Fibroblast of mammary gland (primary cell): Measurements from ENCODE around the gene HPCAL1.
A peak's percentile ranks its signal among the peaks of the same experiment; 100 is the strongest.

ENCODE experiments used
- DNase-seq: peaks from one replicate; pipeline ENCODE4 v3.0.0-alpha.2; 2010; ENCODE audit warnings: low read depth
- H3K4me3 ChIP-seq: 2 replicates; pipeline ENCODE4 v1.5.1; 2011; ENCODE audit warnings: low read depth, mild to moderate bottlenecking, low read length, moderate library complexity; ENCODE audit not compliant: control insufficient read depth
- CTCF ChIP-seq: conservative IDR thresholded peaks from 2 replicates; pipeline ENCODE4 v1.5.1; 2011; ENCODE audit warnings: low read depth, low read length, inconsistent platforms; ENCODE audit not compliant: control insufficient read depth, insufficient read depth

HPCAL1 gene

DNA sequence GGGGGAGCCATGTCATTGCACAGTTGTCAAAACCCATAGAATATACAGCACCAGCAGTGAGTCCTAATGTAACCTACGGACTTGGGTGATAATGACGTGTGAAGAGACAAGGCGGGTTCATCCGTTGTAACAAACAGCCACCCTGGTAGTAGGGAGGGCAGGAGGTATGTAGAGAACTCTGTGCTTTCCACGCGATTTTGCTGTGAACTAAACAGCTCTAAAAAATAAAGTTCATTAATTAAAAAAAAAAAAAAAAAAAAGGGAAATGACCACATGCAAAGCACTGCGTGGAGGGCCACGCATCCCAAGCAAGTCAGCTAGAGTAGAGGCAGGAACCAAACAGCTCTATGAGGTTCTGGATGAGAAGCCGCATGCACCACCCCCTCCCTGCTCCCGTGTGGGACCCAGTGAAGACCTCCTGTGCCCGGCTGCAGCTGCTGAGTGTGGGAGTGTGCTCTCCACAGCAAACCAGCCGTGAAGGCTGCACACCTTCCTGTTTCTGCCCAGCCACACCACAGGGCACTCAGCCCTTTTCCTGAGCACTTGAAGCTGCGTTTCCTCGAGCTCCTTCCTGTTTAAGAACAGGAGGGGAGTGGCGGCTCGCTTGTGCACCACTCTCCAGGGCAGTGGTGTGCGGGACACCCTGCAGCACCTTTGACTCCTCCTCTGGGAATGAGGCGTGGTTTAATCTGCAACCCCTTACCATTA, 79.8 kb downstream of the HPCAL1 start:
- no peak overlapping the region for H3K4me3 ChIP-seq
- no peak for TF ChIP-seq CTCF
- no peak for DNase-seq

GRCh38 chr2:10383960-10384734, 81.4 kb downstream of the HPCAL1 start:
- no peak for DNase-seq
- TF ChIP-seq CTCF: no peak
- no peak overlapping the region for H3K4me3 ChIP-seq

- no peak for TF ChIP-seq CTCF
- H3K4me3 ChIP-seq: no peak overlapping the region
- DNase-seq: no peak
Measured at GRCh38 chr2:10385501-10385900, 82.8 kb downstream of the HPCAL1 start.

- peak; percentile 67 for DNase-seq
- H3K4me3 ChIP-seq: no peak overlapping the region
- TF ChIP-seq CTCF: no peak
Measured at GRCh38 chr2:10385933-10386773, 83.4 kb downstream of the HPCAL1 start.

DNA sequence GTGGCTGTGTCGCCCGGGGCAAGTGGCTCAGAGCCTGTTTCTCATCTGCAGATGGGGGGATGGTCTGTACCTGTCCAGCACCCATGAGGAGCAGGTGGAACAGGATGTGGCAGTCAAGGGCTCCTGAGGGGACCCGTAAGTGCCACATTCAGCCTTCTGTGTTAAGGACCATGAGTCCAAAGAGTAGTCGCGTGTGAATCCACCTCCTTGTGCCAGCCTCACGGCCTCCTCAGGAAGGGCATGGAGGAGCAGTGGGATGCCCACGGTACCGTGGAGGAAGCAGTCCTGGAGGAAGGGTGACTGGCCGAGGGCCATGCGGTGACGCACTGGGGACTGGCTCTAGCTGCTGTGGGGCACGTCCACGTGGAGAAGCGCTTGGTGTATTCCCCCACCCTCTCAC, 84.3 kb downstream of the HPCAL1 start:
- no peak for DNase-seq
- H3K4me3 ChIP-seq: no peak overlapping the region
- TF ChIP-seq CTCF: no peak

GRCh38 chr2:10388954-10389560, 86.4 kb downstream of the HPCAL1 start:
- TF ChIP-seq CTCF: no peak
- DNase-seq: no peak
- H3K4me3 ChIP-seq: no peak overlapping the region
